Naive thymus-derived CD8-positive, alpha-beta T cell (primary cell): ENCODE measurements around the gene GYPC. TPM values are rescaled to one million over a fixed set of nuclear protein-coding genes. Genes with fewer than 3 reads are reported as not detected.
A peak's percentile ranks its signal among the peaks of the same experiment; 100 is the strongest.
"Not testable (repeated sequence)": the region's sequence is repeated elsewhere in the genome, so short reads cannot be mapped to it uniquely, and the experiment has no call there.

Source experiments
- ATAC-seq, 2 donors: fragments of 150-1000 bp; cut with Tn5 transposase in 1 of 2; sonication (Bioruptor Pico), chemical (Tn5 transposase) in 1 of 2; 1 replicate in 1 of 2; 2 replicates in 1 of 2; pipeline ENCODE4 v1.10.0; 2021; ENCODE audit warnings: mild to moderate bottlenecking in 2 of 2, moderate library complexity in 2 of 2
- POLR2A ChIA-PET: fragments of 350-600 bp; sonication (Branson Sonifier 250); formaldehyde crosslinking; loops from one replicate; lab custom pipeline; 2021; ENCODE audit warnings: antibody characterized with exemption; lab: Charles Lee
- DNase-seq, 10 donors: peaks; one replicate each; pipeline versions ENCODE4 v3.0.0 to v3.0.0-alpha.2; 2020 to 2022
- H3K27ac Mint-ChIP-seq, 10 donors: one replicate each; pipeline ENCODE4 v1.8.0; 2020 to 2022; ENCODE audit warnings: mild to moderate bottlenecking in 10 of 10, mixed read lengths in 10 of 10, moderate library complexity in 4 of 10, inconsistent platforms in 1 of 10
- H3K27me3 Mint-ChIP-seq, 5 donors: one replicate each; pipeline ENCODE4 v1.8.0; 2021 to 2022; ENCODE audit warnings: mixed read lengths in 5 of 5
- H3K36me3 Mint-ChIP-seq, 3 donors: one replicate each; pipeline ENCODE4 v1.8.0; 2020 to 2022; ENCODE audit warnings: mixed read lengths in 3 of 3, mild to moderate bottlenecking in 2 of 3, inconsistent platforms in 1 of 3
- H3K4me1 Mint-ChIP-seq, 4 donors: one replicate each; pipeline ENCODE4 v1.8.0; 2021 to 2022; ENCODE audit warnings: mixed read lengths in 4 of 4
- H3K4me3 Mint-ChIP-seq, 10 donors: one replicate each; pipeline ENCODE4 v1.8.0; 2020 to 2022; ENCODE audit warnings: mild to moderate bottlenecking in 10 of 10, mixed read lengths in 10 of 10, moderate library complexity in 6 of 10, inconsistent platforms in 1 of 10
- H3K9me3 Mint-ChIP-seq, 9 donors: one replicate each; pipeline ENCODE4 v1.8.0; 2020 to 2022; ENCODE audit warnings: mixed read lengths in 9 of 9, mild to moderate bottlenecking in 3 of 9, inconsistent platforms in 1 of 9, moderate library complexity in 1 of 9
- polyA plus RNA-seq, 3 donors: library from polyadenylated mRNA; unstranded; fragments of 300-500 nt; fragmentation: Illumina TruSeq; gene quantifications; one replicate each; pipeline ENCODE4 v1.2.3, GENCODE V29; 2021
- total RNA-seq, 8 experiments: library from RNA in 2 of 8; stranded (reverse) in 2 of 8; gene quantifications; one replicate each; pipeline ENCODE4 v1.2.3 and lab custom pipeline; 2021 to 2026

Gene GYPC
- total and polyA plus RNA-seq, 5 experiments from 2014 or later, result 151 to 303 (median 199) TPM

DNA sequence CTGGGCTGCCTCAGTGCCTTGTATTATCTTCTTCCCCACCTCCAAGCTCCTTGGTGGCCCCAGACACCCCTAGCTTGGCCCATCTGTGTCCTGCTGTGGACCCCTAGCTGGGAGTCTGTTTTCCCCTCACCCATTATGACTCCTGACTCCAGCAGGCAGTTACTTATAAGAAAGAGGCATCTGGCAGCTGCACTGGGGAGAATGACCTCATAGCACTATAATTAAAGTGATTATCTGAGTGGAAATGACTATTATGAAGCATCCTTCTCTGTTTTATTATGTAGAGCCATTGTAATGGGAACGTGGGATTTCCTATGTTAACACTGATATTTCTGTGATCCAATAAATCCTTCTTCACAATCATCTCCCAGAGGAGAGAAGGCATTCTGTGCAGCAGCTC lies 36.3 kb downstream of the GYPC start:
- Mint-ChIP-seq H3K9me3 (peaks cover 0 to 12% (median 6%) of the 10 kb centered on the region in 9 donors), H3K27ac (peak overlapping the region in 5 of 10 donors; percentile 33 to 72 (median 47)), H3K4me1 (peaks cover 2 to 43% (median 22%) of the 10 kb centered on the region in 4 donors), H3K36me3 (peaks cover 11 to 84% (median 68%) of the 10 kb centered on the region in 3 donors)
- H3K27me3 Mint-ChIP-seq, ATAC-seq, POLR2A ChIA-PET, H3K4me3 Mint-ChIP-seq, DNase-seq: not testable (repeated sequence)

GRCh38 chr2:126692934-126693592 lies 37.1 kb downstream of the GYPC start:
- DNase-seq, ATAC-seq, H3K27me3 Mint-ChIP-seq, POLR2A ChIA-PET, H3K4me3 Mint-ChIP-seq: not testable (repeated sequence)
- peaks cover 2 to 38% (median 23%) of the 10 kb centered on the region in 4 donors for H3K4me1 Mint-ChIP-seq
- H3K36me3 Mint-ChIP-seq, result peaks cover 11 to 89% (median 71%) of the 10 kb centered on the region in 3 donors
- H3K9me3 Mint-ChIP-seq, result peaks cover 0 to 12% (median 6%) of the 10 kb centered on the region in 9 donors
- peak overlapping the region in 2 of 10 donors; percentile 5 to 27 for H3K27ac Mint-ChIP-seq

- Mint-ChIP-seq H3K4me1 (peaks cover 6 to 16% (median 15%) of the 10 kb centered on the region in 4 donors), H3K36me3 (peaks cover 22 to 84% (median 59%) of the 10 kb centered on the region in 3 donors), H3K27ac (peak overlapping the region in 8 of 10 donors; percentile 20 to 88 (median 54)), H3K9me3 (peaks cover 0 to 14% (median 4%) of the 10 kb centered on the region in 9 donors), H3K4me3 (no peak overlapping the region), H3K27me3 (no peaks in the 10 kb centered on the region)
- POLR2A ChIA-PET, result no interaction called here
- ATAC-seq, result no peak
- DNase-seq, result no peak
Observed at GRCh38 chr2:126696644-126697520, 40.9 kb downstream of the GYPC start.

DNA sequence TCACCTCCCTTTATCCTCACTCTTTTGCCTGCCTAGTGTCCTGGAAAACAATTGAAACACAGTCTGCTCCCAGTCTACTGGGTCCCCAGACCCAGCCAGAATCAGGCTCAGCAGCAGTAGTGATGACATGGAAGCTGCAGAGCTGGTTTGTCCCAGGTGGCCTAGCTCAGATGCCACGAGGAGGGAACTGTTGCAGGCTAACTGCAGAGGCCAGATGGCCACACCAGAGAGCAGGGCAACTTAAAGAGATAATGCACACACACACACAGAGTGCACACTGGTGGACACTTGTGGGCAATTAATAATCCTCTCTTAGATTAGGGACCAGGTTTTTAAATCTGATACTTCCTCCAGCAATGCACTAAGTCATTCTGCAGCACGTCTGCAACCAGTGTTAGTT lies 42.4 kb downstream of the GYPC start:
- H3K4me3 Mint-ChIP-seq, result no peak overlapping the region
- no peaks in the 10 kb centered on the region for H3K27me3 Mint-ChIP-seq
- DNase-seq (no peak), ATAC-seq (no peak)
- H3K9me3 Mint-ChIP-seq, result peaks cover 0 to 8% (median 0%) of the 10 kb centered on the region in 9 donors
- H3K27ac Mint-ChIP-seq, result peak overlapping the region; percentile 5 to 90 (median 55)
- POLR2A ChIA-PET, result interaction anchor here (1.3 to 2.0 kb wide), 2 partner anchors 40 to 78 kb away, joined by 4 to 5 read pairs; no protein-coding TSS in a partner anchor
- peaks cover 6 to 22% (median 13%) of the 10 kb centered on the region in 4 donors for H3K4me1 Mint-ChIP-seq
- H3K36me3 Mint-ChIP-seq, result peaks cover 17 to 69% (median 45%) of the 10 kb centered on the region in 3 donors

DNA sequence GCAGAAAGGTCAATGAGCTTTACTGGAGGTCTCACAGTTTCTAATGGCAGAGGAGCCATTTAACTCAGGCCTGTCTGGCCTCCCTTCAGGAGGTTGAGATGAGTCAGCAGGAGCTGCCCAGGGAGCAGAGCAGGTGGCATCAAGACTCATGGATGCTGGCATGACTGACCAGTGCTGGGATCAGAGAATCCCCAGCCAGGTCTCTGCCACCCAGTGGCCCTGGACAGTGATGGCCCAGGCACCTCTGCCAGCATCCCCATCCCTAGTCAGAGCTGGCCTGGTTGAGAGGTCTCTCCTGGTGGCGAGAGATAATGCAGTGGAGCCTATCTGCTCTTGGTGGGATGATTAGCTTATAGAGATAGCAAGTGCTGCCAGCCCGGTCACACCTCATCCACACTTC lies 43.1 kb downstream of the GYPC start:
- DNase-seq (no peak), ATAC-seq (no peak)
- Mint-ChIP-seq H3K27ac (peak overlapping the region in 8 of 10 donors; percentile 5 to 90 (median 42)), H3K4me3 (no peak overlapping the region), H3K36me3 (peaks cover 17 to 63% (median 41%) of the 10 kb centered on the region in 3 donors), H3K4me1 (peaks cover 6 to 23% (median 13%) of the 10 kb centered on the region in 4 donors), H3K9me3 (peaks cover 0 to 8% (median 0%) of the 10 kb centered on the region in 9 donors), H3K27me3 (no peaks in the 10 kb centered on the region)
- POLR2A ChIA-PET, result interaction anchor here (1.3 to 2.0 kb wide), 2 partner anchors 41 to 78 kb away, joined by 4 to 5 read pairs; no protein-coding TSS in a partner anchor

GRCh38 chr2:126699716-126700581 lies 44.0 kb downstream of the GYPC start:
- DNase-seq (no peak), ATAC-seq (no peak)
- Mint-ChIP-seq H3K9me3 (peaks cover 0 to 8% (median 0%) of the 10 kb centered on the region in 9 donors), H3K36me3 (peaks cover 17 to 54% (median 36%) of the 10 kb centered on the region in 3 donors), H3K4me1 (peaks cover 6 to 23% (median 12%) of the 10 kb centered on the region in 4 donors), H3K27ac (peak overlapping the region in 6 of 10 donors; percentile 26 to 72 (median 44)), H3K27me3 (no peaks in the 10 kb centered on the region), H3K4me3 (no peak overlapping the region)
- POLR2A ChIA-PET, result interaction anchor here (1.3 to 2.0 kb wide), 2 partner anchors 42 to 77 kb away, joined by 4 to 5 read pairs; no protein-coding TSS in a partner anchor

- POLR2A ChIA-PET, result no interaction called here
- Mint-ChIP-seq H3K27me3 (no peaks in the 10 kb centered on the region), H3K9me3 (peaks cover 0 to 8% (median 0%) of the 10 kb centered on the region in 9 donors), H3K36me3 (peaks cover 17 to 46% (median 35%) of the 10 kb centered on the region in 3 donors), H3K4me3 (no peak overlapping the region), H3K4me1 (peaks cover 6 to 23% (median 12%) of the 10 kb centered on the region in 4 donors), H3K27ac (peak overlapping the region in 8 of 10 donors; percentile 3 to 63 (median 24))
- no peak for DNase-seq
- ATAC-seq, result no peak
Observed at GRCh38 chr2:126700677-126701076, 44.7 kb downstream of the GYPC start.

DNA sequence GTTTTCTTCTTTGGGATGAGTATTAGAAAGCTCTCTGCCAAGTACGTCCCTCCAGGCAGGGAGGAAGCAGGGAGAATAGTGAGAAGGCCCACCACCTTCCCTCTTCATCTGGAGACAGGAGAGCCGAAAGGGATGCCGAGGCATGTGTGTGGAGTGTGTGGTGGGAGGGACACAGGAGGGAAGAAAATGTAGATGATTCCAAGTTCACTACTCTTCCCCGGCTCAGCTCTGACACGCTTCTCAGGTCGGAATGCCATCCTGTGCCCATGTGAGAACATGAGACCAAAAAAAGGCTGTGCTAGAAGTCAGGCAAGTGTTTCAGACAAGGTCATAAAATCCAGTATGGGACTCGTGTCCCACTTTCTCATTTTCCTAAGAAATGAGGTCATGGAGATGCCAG lies 47.4 kb downstream of the GYPC start:
- Mint-ChIP-seq H3K36me3 (peaks cover 17 to 20% (median 19%) of the 10 kb centered on the region in 3 donors), H3K27me3 (no peaks in the 10 kb centered on the region), H3K27ac (peak overlapping the region in 1 of 10 donors; percentile 27), H3K9me3 (peaks cover 0 to 8% (median 0%) of the 10 kb centered on the region in 9 donors), H3K4me3 (no peak overlapping the region), H3K4me1 (peaks cover 6 to 16% (median 10%) of the 10 kb centered on the region in 4 donors)
- ATAC-seq (no peak), DNase-seq (no peak)
- POLR2A ChIA-PET, result interaction anchor here (1.1 to 2.2 kb wide), 2 partner anchors 41 to 46 kb away, joined by 3 to 5 read pairs; no protein-coding TSS in a partner anchor

GRCh38 chr2:126704434-126705160 lies 48.6 kb downstream of the GYPC start:
- peaks cover 5 to 13% (median 6%) of the 10 kb centered on the region in 4 donors for H3K4me1 Mint-ChIP-seq
- H3K27me3 Mint-ChIP-seq, result no peaks in the 10 kb centered on the region
- no peak for DNase-seq
- no peak overlapping the region for H3K4me3 Mint-ChIP-seq
- peaks cover 0 to 6% (median 0%) of the 10 kb centered on the region in 9 donors for H3K9me3 Mint-ChIP-seq
- POLR2A ChIA-PET, result interaction anchor here (0.6 to 2.2 kb wide), 2 partner anchors 42 to 60 kb away, joined by 4 to 5 read pairs; no protein-coding TSS in a partner anchor
- H3K27ac Mint-ChIP-seq, result no peak overlapping the region
- ATAC-seq, result no peak
- H3K36me3 Mint-ChIP-seq, result peaks cover 10 to 12% (median 12%) of the 10 kb centered on the region in 3 donors

DNA sequence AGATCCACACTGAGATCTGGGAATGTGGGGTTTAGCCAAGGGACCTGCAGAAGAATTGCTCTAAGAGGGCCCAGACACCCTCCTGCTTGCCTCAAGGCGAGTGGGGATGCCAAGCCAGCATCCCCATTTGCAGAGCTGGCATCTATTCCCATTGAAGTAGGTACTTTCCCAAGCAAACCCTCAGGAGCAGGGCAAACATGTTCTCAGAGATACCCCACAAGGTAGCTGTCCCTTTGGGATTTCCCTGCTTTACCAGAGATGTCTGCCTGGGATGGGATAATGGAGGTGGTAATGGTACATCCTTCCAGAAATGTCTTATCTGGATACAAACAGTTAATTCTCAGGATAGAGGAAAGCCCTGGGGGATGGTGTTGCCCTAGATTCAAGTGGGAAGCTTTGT lies 51.2 kb downstream of the GYPC start:
- Mint-ChIP-seq H3K27ac (no peak overlapping the region), H3K9me3 (no peaks in the 10 kb centered on the region), H3K27me3 (no peaks in the 10 kb centered on the region), H3K36me3 (no peaks in the 10 kb centered on the region), H3K4me1 (peaks cover 0 to 8% (median 3%) of the 10 kb centered on the region in 4 donors), H3K4me3 (no peak overlapping the region)
- DNase-seq, result no peak
- POLR2A ChIA-PET, result interaction anchor here (0.8 kb wide), 1 partner anchor 67 kb away, joined by 3 read pairs; no protein-coding TSS in a partner anchor
- no peak for ATAC-seq

DNA sequence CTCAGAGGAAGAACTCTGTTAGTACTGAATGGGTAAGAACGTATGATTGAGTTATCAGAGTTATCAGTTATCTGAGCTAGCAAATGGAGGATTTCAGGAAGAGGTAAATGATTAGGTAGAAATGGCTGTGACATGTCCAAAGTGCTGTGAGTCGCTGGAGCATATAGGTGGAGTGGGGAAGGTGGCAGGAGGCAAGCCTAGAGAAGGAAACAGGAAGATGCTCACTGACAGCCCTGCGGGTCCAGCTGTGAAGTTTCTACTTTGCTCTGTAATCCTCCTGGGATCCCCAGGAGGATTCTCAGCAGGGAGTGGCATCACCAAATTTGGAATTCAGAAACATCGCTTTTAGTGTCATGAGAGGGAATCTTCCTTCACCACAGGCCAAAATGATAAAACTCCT lies 52.0 kb downstream of the GYPC start:
- no peak overlapping the region for H3K27ac Mint-ChIP-seq
- POLR2A ChIA-PET, result no interaction called here

More for the DNA sequence above, 52.0 kb downstream of the GYPC start:
- Mint-ChIP-seq H3K27me3 (no peaks in the 10 kb centered on the region), H3K36me3 (no peaks in the 10 kb centered on the region), H3K4me3 (no peak overlapping the region), H3K9me3 (no peaks in the 10 kb centered on the region), H3K4me1 (peaks cover 0 to 8% (median 4%) of the 10 kb centered on the region in 4 donors)
- no peak for DNase-seq
- no peak for ATAC-seq
